Liver (tissue), 9 donors: Measurements from ENCODE around the gene HMGA1. TPM values are rescaled to one million over a fixed set of nuclear protein-coding genes. Genes with fewer than 3 reads are reported as not detected.
A peak's percentile ranks its signal among the peaks of the same experiment; 100 is the strongest.

Experiments
- DNase-seq: peaks from one replicate; pipeline ENCODE4 v3.0.0-alpha.2; 2017; ENCODE audit warnings: low spot score
- H3K27ac ChIP-seq, 2 donors: one replicate each; pipeline ENCODE4 v1.7.0; 2013; ENCODE audit warnings: inconsistent platforms in 2 of 2, low read length in 2 of 2, control low read depth in 1 of 2, low read depth in 1 of 2, mild to moderate bottlenecking in 1 of 2
- H3K27me3 ChIP-seq, 4 donors: one replicate each; pipeline versions ENCODE4 v1.6.1 to v1.7.0; 2013; ENCODE audit warnings: low read length in 3 of 4, inconsistent platforms in 1 of 4, mild to moderate bottlenecking in 1 of 4, moderate library complexity in 1 of 4; ENCODE audit not compliant: control insufficient read depth in 4 of 4, insufficient read depth in 4 of 4
- H3K36me3 ChIP-seq, 4 donors: one replicate each; pipeline versions ENCODE4 v1.6.1 to v1.7.0; 2013; ENCODE audit warnings: low read length in 3 of 4, mild to moderate bottlenecking in 3 of 4, low read depth in 1 of 4, moderate library complexity in 1 of 4; ENCODE audit not compliant: control insufficient read depth in 4 of 4, insufficient read depth in 3 of 4
- H3K4me1 ChIP-seq, 4 donors: one replicate each; pipeline versions ENCODE4 v1.6.1 to v1.7.0; 2013; ENCODE audit warnings: low read length in 3 of 4, mild to moderate bottlenecking in 3 of 4, moderate library complexity in 1 of 4; ENCODE audit not compliant: control insufficient read depth in 4 of 4, insufficient read depth in 4 of 4
- H3K4me3 ChIP-seq, 3 donors: one replicate each; pipeline versions ENCODE4 v1.6.1 to v1.7.0; 2013; ENCODE audit warnings: low read length in 3 of 3, control low read depth in 1 of 3, low read depth in 1 of 3, mild to moderate bottlenecking in 1 of 3
- H3K9ac ChIP-seq, 2 donors: one replicate each; pipeline ENCODE4 v1.7.0; 2013; ENCODE audit warnings: low read length in 2 of 2, mild to moderate bottlenecking in 2 of 2, moderate library complexity in 2 of 2, control low read depth in 1 of 2, low read depth in 1 of 2
- H3K9me3 ChIP-seq, 4 donors: one replicate each; pipeline versions ENCODE4 v1.6.1 to v1.7.0; 2013; ENCODE audit warnings: low read length in 3 of 4; ENCODE audit not compliant: control insufficient read depth in 4 of 4
- EGR1 ChIP-seq, 2 donors: IDR thresholded peaks; 2 replicates each; pipeline ENCODE4 v1.6.1; 2016 to 2018; ENCODE audit warnings: antibody characterized with exemption in 2 of 2, low read depth in 2 of 2
- FOXA1 ChIP-seq: IDR thresholded peaks from 2 replicates; pipeline ENCODE4 v1.6.1; 2016; ENCODE audit warnings: antibody characterized with exemption
- GABPA ChIP-seq, 2 donors: IDR thresholded peaks in 1 of 2; conservative IDR thresholded peaks in 1 of 2; 2 replicates each; pipeline ENCODE4 v1.6.1; 2016; ENCODE audit warnings: antibody characterized with exemption in 2 of 2, mild to moderate bottlenecking in 1 of 2, moderate library complexity in 1 of 2
- HNF4G ChIP-seq: IDR thresholded peaks from 2 replicates; pipeline ENCODE4 v1.6.1; 2016; ENCODE audit warnings: antibody characterized with exemption
- JUND ChIP-seq, 2 donors: IDR thresholded peaks; 2 replicates each; pipeline ENCODE4 v1.6.1; 2016; ENCODE audit warnings: antibody characterized with exemption in 2 of 2
- NR2F2 ChIP-seq: IDR thresholded peaks from 2 replicates; pipeline ENCODE4 v1.6.1; 2016; ENCODE audit warnings: antibody characterized with exemption
- RAD21 ChIP-seq, 2 donors: IDR thresholded peaks; 2 replicates each; pipeline ENCODE4 v1.6.1; 2016; ENCODE audit warnings: antibody characterized with exemption in 2 of 2, mild to moderate bottlenecking in 2 of 2
- RXRA ChIP-seq, 2 donors: IDR thresholded peaks; 2 replicates each; pipeline ENCODE4 v1.6.1; 2017 to 2018; ENCODE audit warnings: antibody characterized with exemption in 2 of 2, mild to moderate bottlenecking in 1 of 2
- SP1 ChIP-seq: IDR thresholded peaks from 2 replicates; pipeline ENCODE4 v1.6.1; 2018; ENCODE audit warnings: antibody characterized with exemption, mild to moderate bottlenecking
- YY1 ChIP-seq: IDR thresholded peaks from 2 replicates; pipeline ENCODE4 v1.6.1; 2016; ENCODE audit warnings: antibody characterized with exemption, mild to moderate bottlenecking
- WGBS: extraction: QIAGEN DNeasy Blood & Tissue Kit; methylation state at CpG from one replicate; pipeline ENCODE4 v1.1.7; 2013; 5-methylcytosine and 5-hydroxymethylcytosine counted together
- polyA plus RNA-seq, 2 donors: library from polyadenylated mRNA; stranded (reverse) in 1 of 2; unstranded in 1 of 2; fragments of 200-250 nt in 1 of 2; fragments of >200 nt in 1 of 2; fragmentation: Nextera tagmentation in 1 of 2; extraction: Ambion mirVana in 1 of 2; gene quantifications; one replicate each; pipeline versions ENCODE4 v1.2.1 to v1.2.3, GENCODE V29; 2013 to 2015
- total RNA-seq, 2 donors: library from RNA; depleted of rRNA; stranded (reverse); fragments of >200 nt; gene quantifications; one replicate each; pipeline ENCODE4 v1.2.3, GENCODE V29; 2014
- TF ChIP-seq, protein P1 (sequence below): IDR thresholded peaks from 2 replicates; pipeline ENCODE4 v1.6.1; 2016; ENCODE audit warnings: antibody characterized with exemption
- TF ChIP-seq, protein P2 (sequence below): IDR thresholded peaks from 2 replicates; pipeline ENCODE4 v1.6.1; 2016; ENCODE audit warnings: antibody characterized with exemption, mild to moderate bottlenecking
- donor health status: healthy.
- donor health status: healthy.
- donor health status: healthy.
- donor health status: healthy.
- donor health status: healthy.

The HMGA1 gene, protein sequence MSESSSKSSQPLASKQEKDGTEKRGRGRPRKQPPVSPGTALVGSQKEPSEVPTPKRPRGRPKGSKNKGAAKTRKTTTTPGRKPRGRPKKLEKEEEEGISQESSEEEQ
- total RNA-seq (100 to 1,000 TPM in 1 of 2 donors, 1 to 10 TPM in 1; 4.2 to 118 TPM), polyA plus RNA-seq (1 to 10 TPM; 7.9 to 9.2 TPM)

DNA sequence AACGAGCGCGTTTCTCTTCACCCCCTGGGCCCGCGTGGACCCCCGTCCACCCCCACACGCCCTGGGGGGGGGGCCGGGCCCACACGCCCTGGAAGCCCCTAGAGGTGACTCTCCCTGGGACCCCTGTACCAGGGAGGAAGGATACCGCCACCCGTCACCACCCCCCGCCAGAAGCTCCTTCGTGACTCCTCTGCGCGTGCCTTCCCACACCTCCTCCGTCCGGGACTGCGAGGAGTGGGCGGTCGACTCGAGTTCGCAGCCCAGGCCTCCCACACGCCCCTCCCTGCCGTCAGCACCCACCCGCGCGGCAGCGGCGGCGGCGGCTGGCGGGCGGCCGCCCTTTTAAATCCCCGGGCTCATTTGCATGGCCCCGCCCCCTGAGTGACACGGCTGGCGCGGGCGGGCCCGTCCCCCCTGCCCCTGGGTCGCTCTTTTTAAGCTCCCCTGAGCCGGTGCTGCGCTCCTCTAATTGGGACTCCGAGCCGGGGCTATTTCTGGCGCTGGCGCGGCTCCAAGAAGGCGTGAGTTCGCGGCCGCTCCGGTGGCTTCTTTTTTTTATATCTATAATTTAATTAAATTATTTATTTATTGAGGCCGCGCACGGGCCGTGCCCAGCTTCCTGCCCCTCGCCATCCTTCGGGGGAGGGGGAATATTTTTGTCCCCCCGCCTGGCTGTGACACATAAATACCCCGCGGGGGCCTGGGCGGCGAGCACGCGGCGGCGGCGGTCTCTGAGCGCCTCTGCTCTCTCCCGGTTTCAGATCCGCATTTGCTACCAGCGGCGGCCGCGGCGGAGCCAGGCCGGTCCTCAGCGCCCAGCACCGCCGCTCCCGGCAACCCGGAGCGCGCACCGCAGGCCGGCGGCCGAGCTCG is at the start of gene HMGA1:
TSS of gene HMGA1 (plus strand) at position 431 of the 873 bp plus-strand sequence. CDS start 3,908 bp downstream, outside the sequence.
- peaks cover 0 to 9% (median under 1%) of the 10 kb centered on the region in 4 donors for H3K36me3 ChIP-seq
- H3K4me1 ChIP-seq: peaks cover 0 to 11% (median 7%) of the 10 kb centered on the region in 4 donors
- WGBS: 1% methylated on average over 91 of the region's 91 CpGs

DNA sequence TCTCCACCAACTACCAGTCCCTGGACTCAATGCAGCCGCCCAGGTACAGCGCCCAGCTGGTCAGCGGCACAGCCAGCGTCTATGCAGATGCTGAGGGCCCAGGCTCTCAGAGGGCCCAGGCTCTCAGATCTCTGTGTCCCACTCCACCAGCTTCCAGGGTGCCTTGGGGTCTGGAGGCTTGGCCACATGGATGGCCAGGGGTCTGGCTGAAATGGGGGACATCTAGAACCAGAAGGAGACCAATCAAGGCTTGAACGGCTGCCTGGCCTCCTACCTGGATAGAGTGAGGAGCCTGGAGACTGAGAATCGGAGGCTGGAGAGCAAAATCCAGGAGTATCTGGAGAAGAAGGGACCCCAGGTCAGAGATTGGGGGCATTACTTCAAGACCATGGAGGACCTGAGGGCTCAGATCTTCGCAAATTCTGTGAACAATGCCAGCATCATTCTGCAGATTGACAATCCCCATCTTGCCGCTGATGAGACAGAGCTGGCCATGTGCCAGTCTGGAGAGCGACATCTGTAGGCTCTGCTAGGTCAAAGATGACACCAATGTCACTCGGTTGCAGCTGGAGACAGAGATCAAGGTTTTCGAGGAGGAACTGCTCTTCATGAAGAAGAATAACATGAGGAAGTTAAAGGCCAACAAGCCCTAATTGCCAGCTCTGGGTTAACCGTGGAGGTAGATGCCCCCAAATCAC is 46.7 kb upstream of the HMGA1 start:
- Histone ChIP-seq H3K4me1 (no peaks in the 10 kb centered on the region), H3K27ac (no peak overlapping the region), H3K4me3 (no peak overlapping the region), H3K9me3 (no peaks in the 10 kb centered on the region), H3K36me3 (no peaks in the 10 kb centered on the region), H3K27me3 (no peaks in the 10 kb centered on the region), H3K9ac (no peak overlapping the region)
- 79% methylated on average over 12 of the region's 12 CpGs for WGBS
- TF ChIP-seq, protein P1, sequence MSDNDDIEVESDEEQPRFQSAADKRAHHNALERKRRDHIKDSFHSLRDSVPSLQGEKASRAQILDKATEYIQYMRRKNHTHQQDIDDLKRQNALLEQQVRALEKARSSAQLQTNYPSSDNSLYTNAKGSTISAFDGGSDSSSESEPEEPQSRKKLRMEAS: no peak
- TF ChIP-seq YY1 (no peak), FOXA1 (no peak), NR2F2 (no peak), HNF4G (no peak), RXRA (IDR thresholded peaks at IDR 0.05) (no peak), GABPA (IDR thresholded peaks at IDR 0.05 in 1 of 2, conservative IDR thresholded peaks at IDR 0.05 in 1 of 2) (no peak), RAD21 (IDR thresholded peaks at IDR 0.05) (no peak), EGR1 (IDR thresholded peaks at IDR 0.05; ENCODE audit: low read depth in 2 of 2) (no peak)
- DNase-seq: no peak

More for the DNA sequence above, at the start of gene HMGA1:
- H3K27ac ChIP-seq: peak within 1 kb of the TSS; percentile 95 to 98
- no peaks in the 10 kb centered on the region for H3K27me3 ChIP-seq
- peak within 1 kb of the TSS; percentile 63 to 71 for H3K9ac ChIP-seq
- H3K4me3 ChIP-seq: peak within 1 kb of the TSS in 2 of 3 donors; percentile 66 to 79
- TF ChIP-seq YY1 (no peak), NR2F2 (no peak), SP1 (peak; percentile 17), JUND (IDR thresholded peaks at IDR 0.05) (no peak), HNF4G (no peak)
- TF ChIP-seq, protein P2, sequence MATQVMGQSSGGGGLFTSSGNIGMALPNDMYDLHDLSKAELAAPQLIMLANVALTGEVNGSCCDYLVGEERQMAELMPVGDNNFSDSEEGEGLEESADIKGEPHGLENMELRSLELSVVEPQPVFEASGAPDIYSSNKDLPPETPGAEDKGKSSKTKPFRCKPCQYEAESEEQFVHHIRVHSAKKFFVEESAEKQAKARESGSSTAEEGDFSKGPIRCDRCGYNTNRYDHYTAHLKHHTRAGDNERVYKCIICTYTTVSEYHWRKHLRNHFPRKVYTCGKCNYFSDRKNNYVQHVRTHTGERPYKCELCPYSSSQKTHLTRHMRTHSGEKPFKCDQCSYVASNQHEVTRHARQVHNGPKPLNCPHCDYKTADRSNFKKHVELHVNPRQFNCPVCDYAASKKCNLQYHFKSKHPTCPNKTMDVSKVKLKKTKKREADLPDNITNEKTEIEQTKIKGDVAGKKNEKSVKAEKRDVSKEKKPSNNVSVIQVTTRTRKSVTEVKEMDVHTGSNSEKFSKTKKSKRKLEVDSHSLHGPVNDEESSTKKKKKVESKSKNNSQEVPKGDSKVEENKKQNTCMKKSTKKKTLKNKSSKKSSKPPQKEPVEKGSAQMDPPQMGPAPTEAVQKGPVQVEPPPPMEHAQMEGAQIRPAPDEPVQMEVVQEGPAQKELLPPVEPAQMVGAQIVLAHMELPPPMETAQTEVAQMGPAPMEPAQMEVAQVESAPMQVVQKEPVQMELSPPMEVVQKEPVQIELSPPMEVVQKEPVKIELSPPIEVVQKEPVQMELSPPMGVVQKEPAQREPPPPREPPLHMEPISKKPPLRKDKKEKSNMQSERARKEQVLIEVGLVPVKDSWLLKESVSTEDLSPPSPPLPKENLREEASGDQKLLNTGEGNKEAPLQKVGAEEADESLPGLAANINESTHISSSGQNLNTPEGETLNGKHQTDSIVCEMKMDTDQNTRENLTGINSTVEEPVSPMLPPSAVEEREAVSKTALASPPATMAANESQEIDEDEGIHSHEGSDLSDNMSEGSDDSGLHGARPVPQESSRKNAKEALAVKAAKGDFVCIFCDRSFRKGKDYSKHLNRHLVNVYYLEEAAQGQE: peak; percentile 18
- DNase-seq: peak; percentile 90
- no peaks in the 10 kb centered on the region for H3K9me3 ChIP-seq
